ENCODE results near the gene BPIFB4. TPM values are rescaled to one million over a fixed set of nuclear protein-coding genes. Genes with fewer than 3 reads are reported as not detected.
"Not testable (repeated sequence)": the region's sequence is repeated elsewhere in the genome, so short reads cannot be mapped to it uniquely, and the experiment has no call there.

The BPIFB4 gene
- total RNA-seq, 1 experiment from 2014 or later: not detected

GRCh38 chr20:33043731-33044181 is 35.7 kb upstream of the BPIFB4 start:
- BruUV-seq (replicated peaks): no TSS peak
- peaks cover 2% of the 10 kb centered on the region; the same call in 1 of the 2 replicates for H3K27me3 ChIP-seq (ENCODE audit: control insufficient read depth, insufficient read depth, low read length)
- H3K27ac ChIP-seq (ENCODE audit: low read length): no peak overlapping the region
- H3K4me3 ChIP-seq (ENCODE audit: low read depth in 2 of 2, low read length in 2 of 2): no peak overlapping the region
- ATAC-seq: no peak
- H3K9me3 ChIP-seq (ENCODE audit: control insufficient read depth, insufficient read depth, low read depth, low read length): no peaks in the 10 kb centered on the region
- no peak for DNase-seq (ENCODE audit: low read depth, low spot score)
- ChIA-PET CTCF (no interaction called here), POLR2A (no interaction called here)
- TF ChIP-seq CTCF (IDR thresholded peaks at IDR 0.05): no peak
- TF ChIP-seq, protein P1, sequence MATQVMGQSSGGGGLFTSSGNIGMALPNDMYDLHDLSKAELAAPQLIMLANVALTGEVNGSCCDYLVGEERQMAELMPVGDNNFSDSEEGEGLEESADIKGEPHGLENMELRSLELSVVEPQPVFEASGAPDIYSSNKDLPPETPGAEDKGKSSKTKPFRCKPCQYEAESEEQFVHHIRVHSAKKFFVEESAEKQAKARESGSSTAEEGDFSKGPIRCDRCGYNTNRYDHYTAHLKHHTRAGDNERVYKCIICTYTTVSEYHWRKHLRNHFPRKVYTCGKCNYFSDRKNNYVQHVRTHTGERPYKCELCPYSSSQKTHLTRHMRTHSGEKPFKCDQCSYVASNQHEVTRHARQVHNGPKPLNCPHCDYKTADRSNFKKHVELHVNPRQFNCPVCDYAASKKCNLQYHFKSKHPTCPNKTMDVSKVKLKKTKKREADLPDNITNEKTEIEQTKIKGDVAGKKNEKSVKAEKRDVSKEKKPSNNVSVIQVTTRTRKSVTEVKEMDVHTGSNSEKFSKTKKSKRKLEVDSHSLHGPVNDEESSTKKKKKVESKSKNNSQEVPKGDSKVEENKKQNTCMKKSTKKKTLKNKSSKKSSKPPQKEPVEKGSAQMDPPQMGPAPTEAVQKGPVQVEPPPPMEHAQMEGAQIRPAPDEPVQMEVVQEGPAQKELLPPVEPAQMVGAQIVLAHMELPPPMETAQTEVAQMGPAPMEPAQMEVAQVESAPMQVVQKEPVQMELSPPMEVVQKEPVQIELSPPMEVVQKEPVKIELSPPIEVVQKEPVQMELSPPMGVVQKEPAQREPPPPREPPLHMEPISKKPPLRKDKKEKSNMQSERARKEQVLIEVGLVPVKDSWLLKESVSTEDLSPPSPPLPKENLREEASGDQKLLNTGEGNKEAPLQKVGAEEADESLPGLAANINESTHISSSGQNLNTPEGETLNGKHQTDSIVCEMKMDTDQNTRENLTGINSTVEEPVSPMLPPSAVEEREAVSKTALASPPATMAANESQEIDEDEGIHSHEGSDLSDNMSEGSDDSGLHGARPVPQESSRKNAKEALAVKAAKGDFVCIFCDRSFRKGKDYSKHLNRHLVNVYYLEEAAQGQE (IDR thresholded peaks at IDR 0.05; ENCODE audit: insufficient read depth in 1 of 2, low read depth in 2 of 2, low read length in 1 of 2): no peak
- TF ChIP-seq TCF7L2 (IDR thresholded peaks at IDR 0.05; ENCODE audit: low read depth, low read length): no peak
- TF ChIP-seq POLR2AphosphoS5 (IDR thresholded peaks at IDR 0.05; ENCODE audit: low read depth, low read length): no peak
- intact Hi-C loops (cut with micrococcal nuclease; ENCODE audit: unreplicated experiment): no loop called here
- H3K36me3 ChIP-seq (ENCODE audit: control insufficient read depth, insufficient read depth, low read length): no peaks in the 10 kb centered on the region
- in situ Hi-C loops (cut with HindIII; ENCODE audit: low pct_unique_long_range_greater_than_20kb, low sequenced_read_pairs): no loop called here
- no peaks in the 10 kb centered on the region for H3K4me1 ChIP-seq (ENCODE audit: control insufficient read depth, insufficient read depth, low read length)

DNA sequence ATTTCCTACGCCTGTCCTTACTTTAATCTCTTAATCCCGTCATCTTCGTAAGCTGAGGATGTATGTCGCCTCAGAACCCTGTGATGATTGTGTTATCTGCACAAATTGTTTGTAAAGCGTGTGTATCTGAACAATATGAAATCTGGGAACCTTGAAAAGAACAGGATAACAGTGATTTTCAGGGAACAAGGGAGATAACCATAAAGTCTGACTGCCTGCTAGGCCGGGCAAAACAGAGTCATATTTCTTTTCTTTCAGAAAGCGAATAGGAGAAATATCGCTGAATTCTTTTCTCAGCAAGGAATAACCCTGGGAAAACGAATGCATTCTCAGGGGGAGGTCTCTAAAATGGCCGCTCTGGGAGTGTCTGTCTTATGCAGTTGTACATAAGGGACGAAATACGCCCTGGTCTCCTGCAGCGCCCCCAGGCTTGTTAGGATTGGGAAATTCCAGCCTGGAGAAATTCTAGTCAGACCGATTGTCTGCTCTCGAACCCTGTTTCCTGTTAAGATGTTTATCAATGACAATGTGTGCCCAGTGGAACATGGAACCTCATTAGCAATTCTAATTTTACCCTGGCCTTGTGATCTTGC is 34.2 kb upstream of the BPIFB4 start:
- H3K27ac ChIP-seq (ENCODE audit: low read length); POLR2A ChIA-PET; intact Hi-C loops (cut with micrococcal nuclease; ENCODE audit: unreplicated experiment); H3K4me1 ChIP-seq (ENCODE audit: control insufficient read depth, insufficient read depth, low read length); ATAC-seq; H3K4me3 ChIP-seq (ENCODE audit: low read depth in 2 of 2, low read length in 2 of 2); DNase-seq (ENCODE audit: low read depth, low spot score); BruUV-seq (replicated peaks); CTCF ChIA-PET; H3K27me3 ChIP-seq (ENCODE audit: control insufficient read depth, insufficient read depth, low read length); H3K36me3 ChIP-seq (ENCODE audit: control insufficient read depth, insufficient read depth, low read length); in situ Hi-C loops (cut with HindIII; ENCODE audit: low pct_unique_long_range_greater_than_20kb, low sequenced_read_pairs); H3K9me3 ChIP-seq (ENCODE audit: control insufficient read depth, insufficient read depth, low read depth, low read length): not testable (repeated sequence)

GRCh38 chr20:33046412-33046811 is 33.0 kb upstream of the BPIFB4 start:
- Histone ChIP-seq H3K27ac (ENCODE audit: low read length) (no peak overlapping the region), H3K27me3 (ENCODE audit: control insufficient read depth, insufficient read depth, low read length) (no peaks in the 10 kb centered on the region), H3K36me3 (ENCODE audit: control insufficient read depth, insufficient read depth, low read length) (no peaks in the 10 kb centered on the region), H3K4me3 (ENCODE audit: low read depth in 2 of 2, low read length in 2 of 2) (no peak overlapping the region), H3K4me1 (ENCODE audit: control insufficient read depth, insufficient read depth, low read length) (no peaks in the 10 kb centered on the region), H3K9me3 (ENCODE audit: control insufficient read depth, insufficient read depth, low read depth, low read length) (no peaks in the 10 kb centered on the region)
- TF ChIP-seq CTCF (IDR thresholded peaks at IDR 0.05): no peak
- no peak for TF ChIP-seq TCF7L2 (IDR thresholded peaks at IDR 0.05; ENCODE audit: low read depth, low read length)
- TF ChIP-seq SIN3A (IDR thresholded peaks at IDR 0.05; ENCODE audit: borderline replicate concordance, insufficient read depth, low read depth, low read length): no peak
- TF ChIP-seq POLR2AphosphoS5 (IDR thresholded peaks at IDR 0.05; ENCODE audit: low read depth, low read length): no peak
- TF ChIP-seq, protein P1 (IDR thresholded peaks at IDR 0.05; ENCODE audit: insufficient read depth in 1 of 2, low read depth in 2 of 2, low read length in 1 of 2): no peak
- ATAC-seq (no peak), DNase-seq (ENCODE audit: low read depth, low spot score) (no peak)
- intact Hi-C loops (cut with micrococcal nuclease; ENCODE audit: unreplicated experiment) (no loop called here), in situ Hi-C loops (cut with HindIII; ENCODE audit: low pct_unique_long_range_greater_than_20kb, low sequenced_read_pairs) (no loop called here)
- ChIA-PET CTCF (no interaction called here), POLR2A (no interaction called here)
- BruUV-seq (replicated peaks): no TSS peak
